Neural progenitor cell (in vitro differentiated cells): ENCODE data around the gene CTIF.

Source experiments
- EZH2 ChIP-seq: fragments of 200-600 bp; sonication (generic); IDR thresholded peaks from 2 replicates; pipeline ENCODE4 v1.6.1; 2017; ENCODE audit warnings: antibody characterized with exemption, mild to moderate bottlenecking, moderate library complexity
- EZH2phosphoT487 ChIP-seq: fragments of 200-600 bp; sonication (generic); IDR thresholded peaks from 2 replicates; pipeline ENCODE4 v1.6.1; 2017; ENCODE audit warnings: antibody characterized with exemption
- TF ChIP-seq, protein P1 (sequence below): fragments of 200-600 bp; sonication (generic); IDR thresholded peaks from 2 replicates; pipeline ENCODE4 v1.5.1; 2017; ENCODE audit warnings: antibody characterized with exemption, mild to moderate bottlenecking

DNA sequence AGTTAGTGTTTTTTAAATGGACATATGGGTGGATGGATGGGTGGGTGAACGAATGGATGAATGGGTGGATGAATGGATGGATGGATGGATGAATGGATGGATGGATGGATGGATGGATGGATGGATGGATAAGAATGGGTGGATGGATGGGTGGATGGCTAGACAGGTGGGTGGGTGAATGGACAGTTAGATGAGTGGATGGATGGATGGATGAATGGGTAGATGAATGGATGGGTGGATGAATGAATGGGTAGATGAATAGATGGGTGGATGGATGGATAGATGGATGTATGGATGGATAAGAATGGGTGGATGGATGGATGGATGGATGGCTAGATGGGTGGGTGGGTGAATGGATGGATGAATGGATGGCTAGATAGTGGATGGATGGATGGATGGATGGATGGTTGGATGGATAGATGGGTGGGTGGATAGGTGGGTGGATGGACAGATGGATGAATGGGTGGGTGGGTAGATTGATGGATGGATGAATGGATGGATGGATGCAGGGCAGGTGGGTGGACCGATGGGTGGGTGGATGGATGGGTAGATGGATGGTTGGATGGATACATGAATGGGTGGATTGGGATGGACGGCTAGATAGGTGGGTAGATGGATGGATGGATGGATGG, 64.0 kb downstream of the CTIF start:
- TF ChIP-seq, protein P1, sequence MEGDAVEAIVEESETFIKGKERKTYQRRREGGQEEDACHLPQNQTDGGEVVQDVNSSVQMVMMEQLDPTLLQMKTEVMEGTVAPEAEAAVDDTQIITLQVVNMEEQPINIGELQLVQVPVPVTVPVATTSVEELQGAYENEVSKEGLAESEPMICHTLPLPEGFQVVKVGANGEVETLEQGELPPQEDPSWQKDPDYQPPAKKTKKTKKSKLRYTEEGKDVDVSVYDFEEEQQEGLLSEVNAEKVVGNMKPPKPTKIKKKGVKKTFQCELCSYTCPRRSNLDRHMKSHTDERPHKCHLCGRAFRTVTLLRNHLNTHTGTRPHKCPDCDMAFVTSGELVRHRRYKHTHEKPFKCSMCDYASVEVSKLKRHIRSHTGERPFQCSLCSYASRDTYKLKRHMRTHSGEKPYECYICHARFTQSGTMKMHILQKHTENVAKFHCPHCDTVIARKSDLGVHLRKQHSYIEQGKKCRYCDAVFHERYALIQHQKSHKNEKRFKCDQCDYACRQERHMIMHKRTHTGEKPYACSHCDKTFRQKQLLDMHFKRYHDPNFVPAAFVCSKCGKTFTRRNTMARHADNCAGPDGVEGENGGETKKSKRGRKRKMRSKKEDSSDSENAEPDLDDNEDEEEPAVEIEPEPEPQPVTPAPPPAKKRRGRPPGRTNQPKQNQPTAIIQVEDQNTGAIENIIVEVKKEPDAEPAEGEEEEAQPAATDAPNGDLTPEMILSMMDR = no peak
- TF ChIP-seq EZH2 (no peak), EZH2phosphoT487 (no peak)
